ENCODE data around the gene MUC12.
"Not testable (repeated sequence)": the region's sequence is repeated elsewhere in the genome, so short reads cannot be mapped to it uniquely, and the experiment has no call there.

The MUC12 gene, protein sequence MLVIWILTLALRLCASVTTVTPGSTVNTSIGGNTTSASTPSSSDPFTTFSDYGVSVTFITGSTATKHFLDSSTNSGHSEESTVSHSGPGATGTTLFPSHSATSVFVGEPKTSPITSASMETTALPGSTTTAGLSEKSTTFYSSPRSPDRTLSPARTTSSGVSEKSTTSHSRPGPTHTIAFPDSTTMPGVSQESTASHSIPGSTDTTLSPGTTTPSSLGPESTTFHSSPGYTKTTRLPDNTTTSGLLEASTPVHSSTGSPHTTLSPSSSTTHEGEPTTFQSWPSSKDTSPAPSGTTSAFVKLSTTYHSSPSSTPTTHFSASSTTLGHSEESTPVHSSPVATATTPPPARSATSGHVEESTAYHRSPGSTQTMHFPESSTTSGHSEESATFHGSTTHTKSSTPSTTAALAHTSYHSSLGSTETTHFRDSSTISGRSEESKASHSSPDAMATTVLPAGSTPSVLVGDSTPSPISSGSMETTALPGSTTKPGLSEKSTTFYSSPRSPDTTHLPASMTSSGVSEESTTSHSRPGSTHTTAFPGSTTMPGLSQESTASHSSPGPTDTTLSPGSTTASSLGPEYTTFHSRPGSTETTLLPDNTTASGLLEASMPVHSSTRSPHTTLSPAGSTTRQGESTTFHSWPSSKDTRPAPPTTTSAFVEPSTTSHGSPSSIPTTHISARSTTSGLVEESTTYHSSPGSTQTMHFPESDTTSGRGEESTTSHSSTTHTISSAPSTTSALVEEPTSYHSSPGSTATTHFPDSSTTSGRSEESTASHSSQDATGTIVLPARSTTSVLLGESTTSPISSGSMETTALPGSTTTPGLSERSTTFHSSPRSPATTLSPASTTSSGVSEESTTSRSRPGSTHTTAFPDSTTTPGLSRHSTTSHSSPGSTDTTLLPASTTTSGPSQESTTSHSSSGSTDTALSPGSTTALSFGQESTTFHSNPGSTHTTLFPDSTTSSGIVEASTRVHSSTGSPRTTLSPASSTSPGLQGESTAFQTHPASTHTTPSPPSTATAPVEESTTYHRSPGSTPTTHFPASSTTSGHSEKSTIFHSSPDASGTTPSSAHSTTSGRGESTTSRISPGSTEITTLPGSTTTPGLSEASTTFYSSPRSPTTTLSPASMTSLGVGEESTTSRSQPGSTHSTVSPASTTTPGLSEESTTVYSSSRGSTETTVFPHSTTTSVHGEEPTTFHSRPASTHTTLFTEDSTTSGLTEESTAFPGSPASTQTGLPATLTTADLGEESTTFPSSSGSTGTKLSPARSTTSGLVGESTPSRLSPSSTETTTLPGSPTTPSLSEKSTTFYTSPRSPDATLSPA (N-terminal part only)

DNA sequence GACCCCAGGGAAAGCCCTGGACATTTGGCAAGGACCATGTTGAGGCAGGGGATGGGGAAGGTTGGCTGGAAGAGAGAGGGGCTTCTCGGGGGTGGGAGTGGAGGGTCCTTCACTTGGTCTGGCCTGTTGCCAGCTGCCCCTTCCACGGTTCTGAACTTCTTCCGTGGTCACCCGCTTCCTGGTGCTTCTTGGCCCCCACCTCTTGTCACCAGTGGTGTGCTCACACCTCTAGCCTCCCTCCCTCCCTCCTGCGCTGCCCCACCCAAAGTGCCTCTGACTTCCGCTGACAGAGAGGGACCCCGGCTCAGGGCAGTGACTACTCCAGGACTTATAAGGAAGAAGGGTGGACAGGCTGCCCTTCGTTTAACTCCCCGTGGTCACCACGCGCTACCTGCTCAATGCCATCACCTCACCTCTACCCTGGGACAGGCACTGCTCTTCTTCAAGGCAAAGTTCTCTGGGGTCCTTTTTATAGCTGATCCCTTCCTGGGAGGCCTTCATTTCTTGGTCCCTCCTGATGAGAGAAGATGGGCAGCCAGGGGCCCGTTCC is at the start of gene MUC12:
Gene MUC12 (plus strand): TSS at position 500 of the 550 bp plus-strand sequence. CDS start 58 bp downstream, outside the sequence.
- DNase-seq (ENCODE audit: low read depth in 1 of 2, low spot score in 1 of 2): no peak

GRCh38 chr7:100919779-100920437 is 49.5 kb upstream of the MUC12 start:
- not testable (repeated sequence) for DNase-seq (ENCODE audit: low read depth in 1 of 2, low spot score in 1 of 2)

GRCh38 chr7:100921039-100921438 is 48.3 kb upstream of the MUC12 start:
- DNase-seq (ENCODE audit: low read depth in 1 of 2, low spot score in 1 of 2): no peak

- DNase-seq (ENCODE audit: low read depth in 1 of 2, low spot score in 1 of 2): not testable (repeated sequence)
These were observed 45.7 kb upstream of the MUC12 start for GRCh38 chr7:100923616-100924015.

DNA sequence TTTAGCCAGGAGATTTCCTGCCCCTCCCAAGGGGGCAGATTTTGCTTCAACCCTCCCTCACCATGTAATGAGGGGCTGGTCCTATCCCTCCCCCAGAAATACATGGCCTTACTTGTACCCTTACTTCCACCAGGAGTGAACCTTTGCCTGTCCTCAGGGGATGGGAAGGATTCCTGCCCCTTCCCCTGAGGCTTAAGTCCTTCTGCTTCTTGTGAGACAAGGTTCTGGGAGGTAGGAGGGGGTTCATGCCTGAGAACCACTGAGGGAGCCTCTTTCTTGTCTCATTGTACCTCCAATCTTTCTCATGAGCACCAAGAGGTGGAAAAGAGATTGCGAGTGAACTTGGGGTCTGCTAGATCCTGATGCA is 39.6 kb upstream of the MUC12 start:
- no peak for DNase-seq (ENCODE audit: low read depth in 1 of 2, low spot score in 1 of 2)

- no peak for DNase-seq (ENCODE audit: low read depth in 1 of 2, low spot score in 1 of 2)
These were observed 35.6 kb upstream of the MUC12 start for GRCh38 chr7:100933734-100934133.

DNA sequence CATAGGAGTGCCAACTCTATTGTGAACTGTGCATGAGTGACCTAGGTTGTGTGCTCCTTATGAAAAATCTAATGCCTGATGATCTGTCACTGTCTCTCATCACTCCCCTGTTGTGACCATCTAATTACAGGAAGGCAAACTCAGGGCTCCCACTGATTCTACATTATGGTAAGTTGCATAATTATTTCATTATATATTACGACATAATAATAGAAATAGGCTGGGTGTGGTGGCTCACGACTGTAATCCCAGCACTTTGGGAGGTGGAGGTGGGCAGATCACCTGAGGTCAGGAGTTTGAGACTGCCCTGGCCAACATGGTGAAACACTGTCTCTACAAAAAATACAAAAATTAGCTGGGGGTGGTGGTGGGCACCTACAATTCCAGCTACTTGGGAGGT is 34.0 kb upstream of the MUC12 start:
- not testable (repeated sequence) for DNase-seq (ENCODE audit: low read depth in 1 of 2, low spot score in 1 of 2)

GRCh38 chr7:100936167-100936566 is 33.2 kb upstream of the MUC12 start:
- not testable (repeated sequence) for DNase-seq (ENCODE audit: low read depth in 1 of 2, low spot score in 1 of 2)

GRCh38 chr7:100942045-100942774 is 27.2 kb upstream of the MUC12 start:
- no peak for DNase-seq (ENCODE audit: low read depth in 1 of 2, low spot score in 1 of 2)

DNA sequence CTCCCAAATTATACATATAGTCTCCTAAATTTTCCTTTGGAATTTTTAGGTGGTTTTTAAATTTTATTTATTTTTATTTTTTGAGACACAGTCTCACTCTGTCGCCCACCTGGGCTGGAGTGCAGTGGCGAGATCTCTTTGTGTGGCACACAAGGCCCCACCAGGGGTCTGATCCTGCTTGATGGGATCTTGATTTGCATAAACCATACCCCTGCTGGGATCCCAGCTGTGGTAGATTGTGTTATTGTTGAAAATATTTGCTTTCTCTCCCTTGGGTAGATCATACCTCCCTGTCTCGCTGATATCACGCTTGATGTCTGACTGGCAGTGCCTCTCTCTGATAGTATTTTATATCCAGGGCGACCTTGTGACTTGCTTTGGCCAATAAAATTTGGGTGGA is 25.7 kb upstream of the MUC12 start:
- no peak for DNase-seq (ENCODE audit: low read depth in 1 of 2, low spot score in 1 of 2)

DNA sequence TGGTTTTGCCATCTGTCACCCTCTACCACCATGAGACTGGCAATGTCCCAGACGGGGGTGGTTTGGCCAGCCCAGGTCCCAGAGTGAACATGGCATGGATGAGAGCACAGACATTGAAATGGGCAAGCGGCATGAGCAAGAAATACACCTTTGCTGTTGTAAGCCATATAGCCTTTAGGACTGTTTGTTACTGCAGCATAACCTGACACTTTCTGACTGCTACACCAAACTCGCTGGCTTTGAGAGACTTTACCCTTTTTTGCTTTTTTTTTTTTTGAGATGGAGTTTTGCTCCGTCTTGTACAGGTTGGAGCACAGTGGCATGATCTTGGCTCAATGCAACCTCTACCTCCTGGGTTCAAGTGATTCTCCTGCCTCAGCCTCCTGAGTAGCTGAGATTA is 25.2 kb upstream of the MUC12 start:
- DNase-seq (ENCODE audit: low read depth in 1 of 2, low spot score in 1 of 2): no peak

DNA sequence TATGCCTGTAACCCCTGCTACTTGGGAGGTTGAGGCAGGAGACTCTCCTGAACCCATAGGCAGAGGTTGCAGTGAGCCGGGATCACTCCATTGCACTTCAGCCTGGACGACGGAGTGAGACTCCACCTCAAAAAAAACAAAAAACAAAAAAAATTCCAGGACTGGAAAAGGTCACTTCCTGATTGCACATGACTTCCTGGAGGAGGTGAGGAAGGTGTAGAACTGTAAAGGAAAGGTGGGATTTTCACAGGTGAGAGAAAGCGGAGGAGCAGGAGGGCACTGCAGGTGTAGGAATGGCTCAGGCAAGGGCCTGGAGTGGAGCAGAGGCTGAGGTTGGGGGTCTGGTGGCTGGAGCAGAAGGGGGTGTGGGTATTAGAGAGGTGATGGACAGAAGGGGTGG is 23.3 kb upstream of the MUC12 start:
- no peak for DNase-seq (ENCODE audit: low read depth in 1 of 2, low spot score in 1 of 2)

DNA sequence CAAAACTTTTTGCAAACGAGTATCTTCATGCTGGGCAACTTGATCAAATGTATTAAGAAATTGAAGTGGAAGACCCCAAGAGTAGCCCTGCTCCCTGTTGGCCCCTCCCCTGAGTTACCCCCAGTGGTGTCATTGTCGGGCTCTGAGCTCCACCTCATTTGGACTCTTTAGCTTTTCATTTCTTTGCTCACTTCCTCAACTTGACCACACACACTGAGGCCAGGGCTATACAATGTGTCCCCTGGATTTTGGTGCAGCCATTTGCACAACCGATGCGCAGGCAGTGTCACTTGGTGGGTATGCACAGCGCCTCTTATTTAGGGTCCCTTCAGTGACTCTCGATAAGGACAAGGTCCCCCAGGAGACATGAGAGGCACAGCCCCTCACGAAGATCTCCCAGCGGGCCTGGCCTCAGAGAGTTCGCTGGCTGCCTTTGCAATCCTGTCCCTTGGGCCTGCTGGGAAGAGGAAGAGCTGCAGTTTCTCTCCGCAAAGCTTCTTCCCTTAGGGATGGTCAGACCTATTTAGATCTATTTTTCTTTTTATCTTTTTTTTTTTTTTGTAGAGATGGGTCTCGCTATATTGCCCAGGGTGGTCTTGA is 22.5 kb upstream of the MUC12 start:
- no peak for DNase-seq (ENCODE audit: low read depth in 1 of 2, low spot score in 1 of 2)

GRCh38 chr7:100947792-100948191 is 21.6 kb upstream of the MUC12 start:
- no peak for DNase-seq (ENCODE audit: low read depth in 1 of 2, low spot score in 1 of 2)

DNA sequence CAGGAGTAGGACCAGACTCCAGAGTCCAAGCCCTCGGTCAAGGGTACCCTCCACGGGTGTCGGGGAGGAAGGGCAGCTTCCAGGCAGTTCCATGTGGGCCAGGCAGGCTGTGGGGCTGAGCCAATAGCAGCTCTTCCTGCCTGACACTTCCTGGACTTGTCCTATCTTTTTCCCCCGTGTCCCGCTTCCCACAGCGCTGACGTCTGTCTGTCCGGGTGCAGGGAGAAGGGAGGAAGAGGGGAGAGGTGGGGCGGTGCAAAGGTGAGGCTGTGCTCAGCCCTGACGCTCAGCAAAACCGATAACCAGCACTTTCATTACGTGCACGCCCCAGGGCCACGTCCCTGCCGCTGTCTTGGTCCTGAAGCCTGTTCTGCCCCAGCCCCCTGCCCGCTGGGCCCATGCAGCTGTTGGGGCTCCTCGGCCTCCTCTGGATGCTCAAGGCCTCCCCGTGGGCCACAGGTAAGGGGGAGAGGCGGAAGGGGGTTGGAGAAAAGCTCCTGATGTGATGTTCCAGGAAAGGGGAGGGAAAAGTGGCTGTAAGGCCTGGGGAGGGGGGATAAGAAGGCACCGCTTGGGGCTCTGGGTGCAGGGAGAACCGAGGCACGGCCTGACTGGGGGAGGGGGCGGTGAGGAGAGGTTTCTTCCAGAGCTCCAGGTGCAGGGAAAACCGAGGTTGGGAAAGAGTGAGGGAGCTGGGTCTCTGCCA is 20.0 kb upstream of the MUC12 start, which contains the start of gene MUC3A:
Gene MUC3A (plus strand): TSS at position 308 of the 706 bp plus-strand sequence. CDS start 91 bp downstream, at position 399.
- DNase-seq (ENCODE audit: low read depth in 1 of 2, low spot score in 1 of 2): no peak

GRCh38 chr7:100949933-100950443 is 19.4 kb upstream of the MUC12 start:
- DNase-seq (ENCODE audit: low read depth in 1 of 2, low spot score in 1 of 2): no peak

DNA sequence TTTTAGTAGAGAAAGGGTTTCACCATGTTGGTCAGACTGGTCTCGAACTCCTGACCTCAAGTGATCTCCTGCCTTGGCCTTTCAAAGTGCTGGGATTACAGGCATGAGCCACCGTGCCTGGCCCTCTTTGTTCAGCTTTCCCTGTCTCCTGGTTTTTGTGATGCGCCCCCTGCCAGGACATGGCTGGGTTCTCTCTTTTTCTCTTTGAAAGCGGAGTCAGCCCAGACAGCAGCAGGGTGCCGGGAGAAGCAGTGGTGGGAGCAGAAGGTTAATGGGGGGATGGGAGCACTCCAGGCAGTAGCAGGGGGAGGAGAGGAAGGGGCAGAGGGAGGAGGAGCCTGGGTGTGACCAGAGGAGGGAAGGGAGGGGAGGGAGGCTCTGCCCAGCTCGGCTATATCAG is 18.2 kb upstream of the MUC12 start:
- no peak for DNase-seq (ENCODE audit: low read depth in 1 of 2, low spot score in 1 of 2)

DNA sequence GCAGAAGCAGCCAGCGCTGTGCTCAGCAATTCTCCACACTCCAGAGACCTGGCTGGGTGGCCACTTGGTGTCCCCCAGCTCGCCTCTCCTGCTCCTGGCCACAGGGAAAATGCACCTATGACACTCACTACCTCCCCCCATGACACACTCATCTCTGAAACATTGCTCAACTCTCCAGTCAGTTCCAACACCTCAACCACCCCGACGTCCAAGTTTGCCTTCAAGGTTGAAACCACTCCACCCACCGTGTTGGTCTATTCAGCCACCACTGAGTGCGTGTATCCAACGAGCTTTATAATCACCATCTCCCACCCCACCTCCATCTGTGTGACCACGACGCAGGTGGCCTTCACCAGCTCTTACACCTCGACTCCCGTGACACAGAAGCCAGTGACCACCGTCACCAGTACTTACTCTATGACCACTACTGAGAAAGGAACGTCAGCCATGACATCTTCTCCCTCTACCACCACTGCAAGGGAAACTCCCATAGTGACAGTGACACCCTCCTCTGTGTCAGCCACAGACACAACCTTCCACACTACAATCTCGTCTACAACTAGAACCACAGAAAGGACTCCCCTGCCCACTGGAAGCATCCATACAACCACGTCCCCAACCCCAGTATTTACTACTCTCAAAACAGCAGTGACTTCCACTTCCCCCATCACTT is 17.3 kb upstream of the MUC12 start:
- no peak for DNase-seq (ENCODE audit: low read depth in 1 of 2, low spot score in 1 of 2)

All from stimulated activated CD4-positive, alpha-beta T cell treated with anti-CD3 and anti-CD28 coated beads, Interleukin-15, amount 100 ng/mL, for 1 hour (primary cell).